Measurements from ENCODE around the gene C2orf78. TPM values are rescaled to one million over a fixed set of nuclear protein-coding genes. Genes with fewer than 3 reads are reported as not detected.
A peak's percentile ranks its signal among the peaks of the same experiment; 100 is the strongest.

C2orf78 gene
- total and polyA plus RNA-seq, 9 of the 15 experiments (the other 6 are each of a cell fraction or from before 2014, with no cell fraction given) = 0.04 to 0.28 (median 0.20) TPM

DNA sequence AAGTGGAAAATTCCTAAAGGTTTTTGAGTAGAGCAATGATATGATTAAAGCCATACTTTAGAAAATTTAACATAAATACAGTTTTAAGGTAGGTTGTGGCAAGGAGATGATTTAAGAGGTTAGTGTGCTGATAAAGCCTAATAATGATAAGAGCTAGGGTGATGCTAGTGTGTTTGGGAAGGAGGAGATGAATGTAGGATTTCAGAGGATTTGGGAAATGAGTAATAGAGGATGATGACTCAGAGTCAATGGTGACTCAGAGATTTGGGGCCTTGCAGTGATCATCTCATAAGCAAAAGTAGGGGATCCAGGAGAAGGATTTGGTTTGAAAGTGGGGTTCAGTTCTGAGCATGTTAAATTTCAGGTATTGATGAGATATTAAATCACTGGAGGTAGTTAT, 68.0 kb downstream of the C2orf78 start (continued):
- TF ChIP-seq C11orf30 (IDR thresholded peaks at IDR 0.05; ENCODE audit: low read depth) = peak; percentile 56
- no peak for TF ChIP-seq SUPT5H (IDR thresholded peaks at IDR 0.05)
- TF ChIP-seq, protein P1, sequence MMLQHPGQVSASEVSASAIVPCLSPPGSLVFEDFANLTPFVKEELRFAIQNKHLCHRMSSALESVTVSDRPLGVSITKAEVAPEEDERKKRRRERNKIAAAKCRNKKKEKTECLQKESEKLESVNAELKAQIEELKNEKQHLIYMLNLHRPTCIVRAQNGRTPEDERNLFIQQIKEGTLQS (IDR thresholded peaks at IDR 0.05) = peak; percentile 97
- TF ChIP-seq, protein P1 (CRISPR knock-in tag; conservative IDR thresholded peaks at IDR 0.05) = no peak
- TF ChIP-seq DPF2 (IDR thresholded peaks at IDR 0.05) = peak; percentile 79
- TF ChIP-seq NEUROD1 (IDR thresholded peaks at IDR 0.05; ENCODE audit: borderline replicate concordance, low read depth, low read length, partially characterized antibody) = peak; percentile 14
- TF ChIP-seq, protein P2, sequence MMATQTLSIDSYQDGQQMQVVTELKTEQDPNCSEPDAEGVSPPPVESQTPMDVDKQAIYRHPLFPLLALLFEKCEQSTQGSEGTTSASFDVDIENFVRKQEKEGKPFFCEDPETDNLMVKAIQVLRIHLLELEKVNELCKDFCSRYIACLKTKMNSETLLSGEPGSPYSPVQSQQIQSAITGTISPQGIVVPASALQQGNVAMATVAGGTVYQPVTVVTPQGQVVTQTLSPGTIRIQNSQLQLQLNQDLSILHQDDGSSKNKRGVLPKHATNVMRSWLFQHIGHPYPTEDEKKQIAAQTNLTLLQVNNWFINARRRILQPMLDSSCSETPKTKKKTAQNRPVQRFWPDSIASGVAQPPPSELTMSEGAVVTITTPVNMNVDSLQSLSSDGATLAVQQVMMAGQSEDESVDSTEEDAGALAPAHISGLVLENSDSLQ (IDR thresholded peaks at IDR 0.05) = 0 out of 2 replicates have a peak, but pooled peaks have one; percentile 18
- no peak for TF ChIP-seq MAFF (IDR thresholded peaks at IDR 0.05; ENCODE audit: low read length)
- peak; percentile 81 for TF ChIP-seq DACH1 (IDR thresholded peaks at IDR 0.05; ENCODE audit: partially characterized antibody)
- peak; percentile 90 for TF ChIP-seq JUND (IDR thresholded peaks at IDR 0.05; ENCODE audit: borderline replicate concordance, low read depth, low read length)
- TF ChIP-seq JUND (tag; IDR thresholded peaks at IDR 0.05; ENCODE audit: borderline replicate concordance, low read depth, low read length) = peak; percentile 88
- TF ChIP-seq JUN (IDR thresholded peaks at IDR 0.05; ENCODE audit: borderline replicate concordance, low read depth, low read length) = peak; percentile 94
- TF ChIP-seq JUN (CRISPR knock-in tag; IDR thresholded peaks at IDR 0.05; ENCODE audit: borderline replicate concordance) = no peak
- 0 out of 2 replicates have a peak, but pooled peaks have one; percentile 12 for TF ChIP-seq CBFA2T3 (IDR thresholded peaks at IDR 0.05)
- peak; percentile 91 for TF ChIP-seq SMARCE1 (IDR thresholded peaks at IDR 0.05)
- TF ChIP-seq SMARCC2 (IDR thresholded peaks at IDR 0.05; ENCODE audit: low read depth) = peak; percentile 67
- no peak for TF ChIP-seq RBM17 (IDR thresholded peaks at IDR 0.05; ENCODE audit: borderline replicate concordance, low read depth, low read length)
- TF ChIP-seq, protein P3, sequence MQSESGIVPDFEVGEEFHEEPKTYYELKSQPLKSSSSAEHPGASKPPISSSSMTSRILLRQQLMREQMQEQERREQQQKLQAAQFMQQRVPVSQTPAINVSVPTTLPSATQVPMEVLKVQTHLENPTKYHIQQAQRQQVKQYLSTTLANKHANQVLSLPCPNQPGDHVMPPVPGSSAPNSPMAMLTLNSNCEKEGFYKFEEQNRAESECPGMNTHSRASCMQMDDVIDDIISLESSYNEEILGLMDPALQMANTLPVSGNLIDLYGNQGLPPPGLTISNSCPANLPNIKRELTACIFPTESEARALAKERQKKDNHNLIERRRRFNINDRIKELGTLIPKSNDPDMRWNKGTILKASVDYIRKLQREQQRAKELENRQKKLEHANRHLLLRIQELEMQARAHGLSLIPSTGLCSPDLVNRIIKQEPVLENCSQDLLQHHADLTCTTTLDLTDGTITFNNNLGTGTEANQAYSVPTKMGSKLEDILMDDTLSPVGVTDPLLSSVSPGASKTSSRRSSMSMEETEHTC (IDR thresholded peaks at IDR 0.05) = no peak
- no peak for TF ChIP-seq ZNF717 (CRISPR knock-in tag; IDR thresholded peaks at IDR 0.05)
